Measurements from ENCODE around the gene VAMP2. TPM values are rescaled to one million over a fixed set of nuclear protein-coding genes. Genes with fewer than 3 reads are reported as not detected.

The VAMP2 gene, protein sequence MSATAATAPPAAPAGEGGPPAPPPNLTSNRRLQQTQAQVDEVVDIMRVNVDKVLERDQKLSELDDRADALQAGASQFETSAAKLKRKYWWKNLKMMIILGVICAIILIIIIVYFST
- total RNA-seq = 4.1 and 5.1 TPM in 2 replicates

DNA sequence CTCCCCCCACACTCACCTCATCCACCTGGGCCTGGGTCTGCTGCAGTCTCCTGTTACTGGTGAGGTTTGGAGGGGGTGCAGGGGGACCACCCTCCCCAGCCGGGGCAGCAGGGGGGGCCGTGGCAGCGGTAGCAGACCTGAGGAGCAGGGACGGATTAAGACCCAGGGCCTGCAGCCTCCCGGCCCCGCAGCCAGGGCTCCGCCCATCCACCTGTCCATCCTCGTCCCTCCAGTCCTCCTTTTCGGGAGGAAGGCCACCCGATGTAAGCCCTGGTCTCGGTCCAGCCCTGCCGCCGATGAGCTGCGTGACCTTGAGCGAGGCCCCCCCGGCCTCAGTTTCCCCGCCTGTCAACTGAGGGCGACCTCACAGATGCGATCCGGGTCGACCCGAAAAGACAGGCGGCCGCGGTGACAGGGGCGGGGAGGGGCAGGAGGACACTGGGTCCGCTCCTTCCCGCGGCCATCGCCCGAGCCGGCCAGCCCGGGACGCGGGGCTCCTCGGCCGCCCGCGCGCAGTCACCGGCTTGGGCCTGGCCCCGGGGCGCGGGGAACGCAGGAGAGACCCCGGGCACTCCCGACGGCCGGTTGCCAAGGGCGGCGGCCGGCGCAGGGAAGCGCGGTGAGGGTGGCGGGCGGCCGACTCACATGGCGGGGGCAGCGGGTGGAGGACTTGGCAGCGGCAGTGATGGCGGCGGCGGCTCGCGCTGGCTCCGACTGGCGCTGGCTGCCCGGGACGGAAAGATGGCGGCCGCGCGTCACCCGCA lies at the start of gene VAMP2:
Gene VAMP2 (minus strand): TSS at position 716 of the 764 bp plus-strand sequence. CDS start 69 bp downstream, at position 647.

DNA sequence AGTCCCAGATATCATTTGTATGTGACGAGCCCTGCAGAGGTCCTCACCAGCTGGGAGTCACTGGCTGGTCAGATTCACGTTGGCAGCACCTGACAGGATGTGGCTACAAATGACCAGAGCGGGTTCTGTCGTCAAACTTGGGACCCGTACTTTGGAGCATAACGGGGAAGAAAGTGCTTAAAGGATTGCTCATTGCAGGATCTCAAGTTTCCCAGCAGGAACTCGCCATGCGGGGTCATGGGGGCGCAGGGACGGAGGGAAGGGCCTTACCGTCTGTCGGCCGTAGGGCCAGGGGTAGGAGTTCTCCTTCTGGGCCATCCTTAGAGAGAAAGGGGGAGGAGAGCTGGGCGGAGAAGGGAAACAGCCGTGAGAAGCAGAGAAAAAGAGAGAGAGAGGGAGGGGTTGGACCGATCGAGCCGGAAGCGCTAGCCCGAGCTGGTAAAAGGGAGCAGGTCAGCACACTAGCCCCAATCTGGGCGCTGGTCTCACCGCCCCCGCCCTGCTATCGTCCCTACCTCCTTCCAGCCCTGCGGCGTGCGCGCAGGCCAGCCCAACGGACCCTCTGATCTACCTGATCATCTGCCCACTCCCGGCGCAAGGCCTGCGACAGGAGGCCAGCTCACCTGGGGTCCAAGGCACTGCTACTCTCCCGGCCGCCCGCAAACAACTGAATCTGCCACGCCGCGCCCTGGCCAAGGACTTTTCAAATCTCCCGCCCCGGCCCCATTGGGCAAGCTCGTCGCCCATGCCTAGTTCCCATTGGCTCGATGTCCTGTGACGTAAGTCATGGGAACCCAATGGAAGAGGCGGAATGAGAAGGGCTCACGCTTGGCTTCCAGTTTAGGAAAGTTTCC lies 47.4 kb upstream of the VAMP2 start, which contains the start of gene AURKB:
Gene AURKB (minus strand): TSS at position 669 of the 854 bp plus-strand sequence. CDS start 351 bp downstream, at position 318.

DNA sequence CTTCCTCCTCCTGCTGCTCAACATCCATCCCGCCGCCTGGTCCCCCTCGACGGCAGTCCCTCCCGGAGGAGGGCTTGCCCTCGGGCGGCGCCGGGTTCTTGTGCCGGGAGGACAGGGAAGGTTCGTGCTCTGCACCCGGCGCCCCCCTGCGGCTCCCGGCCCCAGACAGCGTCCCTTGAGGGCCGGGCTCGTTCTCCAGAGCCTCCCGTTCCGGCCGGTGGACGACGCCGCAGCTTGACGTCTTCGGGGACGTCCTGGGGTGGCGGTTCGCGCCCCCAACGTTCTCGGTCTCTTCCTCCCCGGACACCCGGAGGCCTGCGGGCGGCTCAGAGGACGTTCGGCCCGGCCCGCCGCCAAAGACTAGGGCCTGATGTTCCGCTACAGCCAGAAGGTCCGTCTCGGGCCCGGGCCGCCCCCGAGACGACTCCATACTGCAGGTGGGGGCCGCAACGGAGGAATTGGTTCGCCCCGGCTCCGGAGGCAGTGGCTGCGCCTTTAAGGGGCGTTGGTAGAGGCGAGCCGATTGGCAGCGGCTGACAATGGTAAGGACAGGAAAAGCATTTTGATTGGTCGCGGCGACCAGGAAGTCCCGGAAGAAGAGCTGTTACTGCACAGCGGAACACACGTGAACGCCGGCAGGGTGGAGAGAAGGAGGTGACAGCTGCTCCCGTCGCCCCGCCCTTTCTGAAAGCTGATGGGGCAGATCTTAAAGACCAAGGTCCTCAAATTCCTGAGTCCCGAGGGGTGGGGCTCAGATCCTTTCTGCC lies 27.1 kb upstream of the VAMP2 start, which contains the start of gene BORCS6:
Gene BORCS6 (minus strand): TSS at position 470 of the 767 bp plus-strand sequence. CDS start 40 bp downstream, at position 430.

DNA sequence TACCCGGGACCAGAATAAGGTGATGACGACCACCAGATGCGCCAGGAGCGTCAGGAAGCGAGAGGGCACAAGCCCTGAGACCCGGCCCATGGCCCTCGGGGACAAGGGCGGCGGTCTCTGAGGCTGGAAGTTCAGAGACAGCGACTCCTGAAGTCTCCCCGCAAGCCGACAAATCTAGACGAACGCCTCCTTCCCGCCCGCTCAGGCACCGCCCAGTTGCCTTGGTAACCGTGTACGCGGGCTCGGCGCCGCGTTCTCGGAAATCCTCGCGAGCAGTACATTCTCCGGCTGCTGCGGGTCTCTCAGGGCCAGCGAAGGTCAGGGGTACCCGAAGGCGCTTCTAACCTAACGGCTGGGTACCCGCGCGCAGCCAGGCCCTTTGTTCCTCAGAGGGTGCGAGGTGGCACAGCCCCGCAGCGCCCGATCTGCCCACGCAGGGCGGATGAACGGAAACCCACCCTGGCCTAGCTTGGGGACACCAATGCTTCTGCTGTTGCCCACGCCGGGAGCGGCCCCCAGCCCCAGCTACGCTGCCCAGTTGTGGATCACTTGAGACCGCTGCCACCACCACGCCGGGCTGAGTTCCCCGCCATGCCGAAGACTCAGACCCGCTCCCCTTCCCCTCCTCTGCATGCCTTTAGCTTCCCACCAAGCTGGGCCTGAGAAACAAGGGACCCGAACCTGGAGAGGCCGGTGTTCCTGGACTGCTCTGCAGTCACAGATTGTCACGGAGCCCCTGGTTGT lies 13.6 kb upstream of the VAMP2 start, which contains the start of gene TMEM107:
Gene TMEM107 (minus strand): TSS at position 184 of the 744 bp plus-strand sequence. CDS start 94 bp downstream, at position 90.

DNA sequence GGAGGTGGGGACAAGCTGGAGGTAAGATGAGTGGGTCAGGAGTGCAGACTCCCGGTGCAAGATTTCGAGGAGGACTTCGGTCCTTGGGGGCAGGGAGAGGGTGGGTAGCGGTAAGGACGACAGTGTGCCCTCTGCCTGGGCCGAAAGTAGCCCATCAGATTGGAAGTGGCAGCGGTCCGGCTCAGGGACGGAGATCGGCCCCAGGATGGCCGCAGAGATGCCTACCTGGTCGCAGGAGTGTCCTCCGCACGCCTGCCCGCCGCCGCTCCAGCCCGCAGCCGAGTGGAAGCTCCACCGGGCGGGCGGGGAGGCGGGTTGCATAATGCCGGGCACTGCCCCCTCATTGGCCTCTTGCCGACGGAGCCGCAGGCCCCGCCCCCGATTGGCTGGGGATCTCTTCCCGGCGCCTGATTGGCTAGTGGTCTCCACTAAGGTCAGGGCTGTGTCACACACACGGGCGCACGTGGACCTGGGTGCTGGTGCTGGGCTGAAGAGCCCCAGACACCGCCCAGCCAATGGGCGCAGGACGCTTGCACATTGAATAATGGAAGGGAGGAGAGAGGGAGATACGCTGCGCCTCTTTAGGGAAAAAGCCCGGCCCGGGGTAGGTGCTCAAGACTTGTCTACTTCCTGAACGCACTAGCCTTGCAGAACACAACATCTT lies 10.5 kb downstream of the VAMP2 start, which contains the start of gene PER1:
Gene PER1 (minus strand): TSS at position 293 of the 664 bp plus-strand sequence. CDS start 1,698 bp downstream, outside the sequence.

DNA sequence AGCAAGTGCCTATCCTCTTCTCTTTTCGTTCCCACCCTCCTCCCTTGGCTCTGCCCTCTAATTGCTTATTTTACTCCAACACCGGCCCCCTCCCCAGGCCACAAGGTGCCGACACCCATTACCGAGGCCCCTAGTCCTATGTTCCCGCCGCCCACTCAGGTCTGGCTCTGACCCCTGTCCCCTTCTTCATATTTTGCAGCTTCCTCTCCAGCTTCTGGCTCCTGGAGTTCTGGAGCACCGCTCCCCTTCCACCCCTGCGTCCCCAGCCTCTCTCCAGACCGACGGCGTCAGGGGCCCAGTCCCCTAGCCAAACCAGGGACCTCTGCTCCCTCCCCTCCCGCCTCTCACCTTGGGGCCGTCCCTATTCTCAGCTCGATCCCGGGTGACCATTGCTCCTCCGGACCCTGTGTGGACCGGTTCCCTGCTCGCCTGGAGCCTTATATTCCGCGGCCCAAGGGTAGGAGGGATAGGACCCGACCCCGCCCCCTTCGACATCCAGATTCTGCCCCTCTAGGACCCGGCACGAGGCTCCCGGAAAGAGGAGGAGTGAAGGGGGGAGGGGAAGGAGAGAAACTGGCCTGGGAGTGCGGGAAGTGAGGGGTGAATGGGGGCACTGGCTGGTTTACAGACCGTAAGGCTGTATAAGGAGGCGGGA lies 38.9 kb downstream of the VAMP2 start, which contains the start of gene HES7:
Gene HES7 (minus strand): TSS at position 412 of the 655 bp plus-strand sequence. CDS start 22 bp downstream, at position 390.

DNA sequence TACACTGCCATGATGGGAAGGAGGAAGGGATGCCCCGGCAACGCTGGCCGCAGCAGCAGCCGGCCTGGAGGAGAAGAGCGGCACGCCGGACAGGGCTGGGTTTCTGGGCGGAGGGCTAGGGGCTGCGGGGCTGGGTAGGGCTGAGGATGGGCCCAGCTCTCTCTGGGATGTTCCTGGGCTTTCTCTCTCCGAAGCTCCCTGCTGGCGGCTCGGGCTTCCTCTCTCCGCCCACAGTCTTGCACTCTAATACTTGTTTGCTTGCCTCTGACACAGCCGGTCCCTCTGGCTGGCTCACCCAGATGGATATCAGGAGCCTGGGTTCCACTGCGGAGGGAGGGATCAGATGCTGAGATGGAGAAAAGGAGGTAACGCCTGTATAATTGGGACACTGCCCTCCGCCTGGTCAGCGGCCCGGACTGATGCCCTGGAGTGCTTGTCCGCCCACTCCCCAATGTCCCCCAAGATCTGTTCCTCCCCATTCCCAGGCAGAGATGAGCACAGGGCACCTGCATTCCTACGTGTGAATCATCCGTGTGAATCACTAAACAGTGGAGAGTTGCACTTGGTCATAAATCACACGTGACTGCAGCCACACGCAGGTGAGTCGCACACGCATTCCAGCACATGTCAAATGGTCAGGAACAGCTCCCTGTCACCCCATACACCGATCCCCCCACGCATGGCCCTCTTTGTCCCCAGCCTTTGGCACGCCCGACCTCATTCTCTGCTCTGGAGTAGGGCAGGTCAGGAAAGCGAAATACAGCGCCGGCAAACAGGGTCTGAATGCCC lies 44.6 kb downstream of the VAMP2 start, which contains the start of gene ALOXE3:
Gene ALOXE3 (minus strand): TSS at position 535 of the 789 bp plus-strand sequence. CDS start 524 bp downstream, at position 11.

Other genes starting within 250 kb of the VAMP2 start
- gene RNF227, start 246.7 kb downstream of the VAMP2 start, total RNA-seq = 2.3 and 3.0 TPM in 2 replicates
- gene KCNAB3, start 233.1 kb downstream of the VAMP2 start, total RNA-seq = 0.22 and 0.52 TPM in 2 replicates
- 39.6 and 43.9 TPM in 2 replicates for gene TRAPPC1, start 231.0 kb downstream of the VAMP2 start, total RNA-seq
- gene CNTROB, start 230.7 kb downstream of the VAMP2 start, total RNA-seq = 23.1 and 24.4 TPM in 2 replicates
- gene GUCY2D, start 160.3 kb downstream of the VAMP2 start, total RNA-seq = not detected in 2 replicates
- gene ALOX15B, start 123.9 kb downstream of the VAMP2 start, total RNA-seq = under 0.01 and 0.32 TPM in 2 replicates
- gene ALOX12B, start 75.2 kb downstream of the VAMP2 start, total RNA-seq = not detected in 2 replicates
- not detected in 2 replicates for gene ALOXE3, start 44.4 kb downstream of the VAMP2 start, total RNA-seq
- gene HES7, start 38.8 kb downstream of the VAMP2 start, total RNA-seq = not detected in 2 replicates
- 12.3 and 16.6 TPM in 2 replicates for gene PER1, start 10.5 kb downstream of the VAMP2 start, total RNA-seq
- 13.5 and 31.2 TPM in 2 replicates for gene TMEM107, start 13.4 kb upstream of the VAMP2 start, total RNA-seq
- 5.0 and 5.9 TPM in 2 replicates for gene BORCS6, start 27.2 kb upstream of the VAMP2 start, total RNA-seq
- gene AURKB, start 47.6 kb upstream of the VAMP2 start, total RNA-seq = 11.1 and 12.3 TPM in 2 replicates
- gene CTC1, start 85.1 kb upstream of the VAMP2 start, total RNA-seq = 6.4 TPM in 2 replicates
- 13.0 and 17.5 TPM in 2 replicates for gene PFAS, start 86.3 kb upstream of the VAMP2 start, total RNA-seq
- 8.6 and 9.0 TPM in 2 replicates for gene RANGRF, start 125.7 kb upstream of the VAMP2 start, total RNA-seq
- gene SLC25A35, start 132.5 kb upstream of the VAMP2 start, total RNA-seq = 0.65 and 1.3 TPM in 2 replicates
- 0.11 TPM in 1 of 2 replicates, not detected in the other for gene ARHGEF15, start 147.3 kb upstream of the VAMP2 start, total RNA-seq
- not detected in 2 replicates for gene ODF4, start 176.9 kb upstream of the VAMP2 start, total RNA-seq
- 3,562 and 3,712 TPM in 2 replicates for gene RPL26, start 220.2 kb upstream of the VAMP2 start, total RNA-seq
- gene RNF222, start 234.9 kb upstream of the VAMP2 start, total RNA-seq = not detected in 2 replicates